OCI-LY7 (cell line): ENCODE data around the gene OR2V1. TPM values are rescaled to one million over a fixed set of nuclear protein-coding genes. Genes with fewer than 3 reads are reported as not detected.
"Not testable (repeated sequence)": the region's sequence is repeated elsewhere in the genome, so short reads cannot be mapped to it uniquely, and the experiment has no call there.

Experiments used
- BruUV-seq: library from RNA; stranded (reverse); fragments of 400-500 nt; replicated peaks from 2 replicates; lab custom pipeline; 2021; lab: Mats Ljungman, UMichigan
- CTCF ChIA-PET: fragments of 300-600 bp; sonication (Branson Sonifier 250); formaldehyde crosslinking; loops from one replicate; lab custom pipeline; 2022; ENCODE audit warnings: antibody characterized with exemption; ENCODE audit not compliant: unreplicated experiment; lab: Charles Lee
- POLR2A ChIA-PET: fragments of 300-600 bp; sonication (Branson Sonifier 250); formaldehyde crosslinking; loops from one replicate; lab custom pipeline; 2022; ENCODE audit warnings: antibody characterized with exemption; lab: Charles Lee
- DNase-seq: peaks from one replicate; pipeline ENCODE4 v3.0.0-alpha.2; 2015; ENCODE audit warnings: low spot score
- H2AFZ ChIP-seq: fragments of 200-600 bp; sonication (generic), shearing (Covaris generic); 2 replicates; pipeline ENCODE4 v1.6.1; 2014; ENCODE audit warnings: mild to moderate bottlenecking, antibody characterized with exemption, low read length, moderate library complexity
- H3K27ac ChIP-seq: fragments of 200-600 bp; sonication (generic); 2 replicates; pipeline ENCODE4 v1.5.1; 2014; ENCODE audit warnings: mixed run types, low read depth, mild to moderate bottlenecking, moderate library complexity, low read length, inconsistent platforms; ENCODE audit not compliant: poor library complexity, severe bottlenecking
- H3K36me3 ChIP-seq: fragments of 200-600 bp; sonication (generic); 2 replicates; pipeline ENCODE4 v1.6.1; 2014; ENCODE audit warnings: mild to moderate bottlenecking, antibody characterized with exemption, low read length, moderate library complexity, mixed read lengths; ENCODE audit not compliant: insufficient read depth
- H3K4me1 ChIP-seq: fragments of 200-600 bp; sonication (generic); 2 replicates; pipeline ENCODE4 v1.5.1; 2014; ENCODE audit warnings: mild to moderate bottlenecking, low read length; ENCODE audit not compliant: insufficient read depth, poor library complexity, severe bottlenecking
- H3K4me2 ChIP-seq: fragments of 200-600 bp; sonication (generic); 2 replicates; pipeline ENCODE4 v1.6.1; 2014; ENCODE audit warnings: mild to moderate bottlenecking, low read length
- H3K4me3 ChIP-seq: fragments of 200-600 bp; sonication (generic); 2 replicates; pipeline ENCODE4 v1.5.1; 2014; ENCODE audit warnings: mild to moderate bottlenecking, low read depth, low read length; ENCODE audit not compliant: poor library complexity, severe bottlenecking
- H3K79me2 ChIP-seq: fragments of 200-600 bp; sonication (generic); 2 replicates; pipeline ENCODE4 v1.6.1; 2016; ENCODE audit warnings: low read depth, mild to moderate bottlenecking, low read length, moderate library complexity, mixed read lengths; ENCODE audit not compliant: insufficient read depth
- H3K9me2 ChIP-seq: fragments of 200-600 bp; sonication (generic); 2 replicates; pipeline ENCODE4 v1.6.1; 2016; ENCODE audit warnings: mild to moderate bottlenecking, low read length, mixed read lengths; ENCODE audit not compliant: insufficient read depth
- H3K9me3 ChIP-seq: fragments of 200-600 bp; sonication (generic); 2 replicates; pipeline ENCODE4 v1.6.1; 2014; ENCODE audit warnings: mild to moderate bottlenecking, mixed run types, low read length, mixed read lengths
- H4K20me1 ChIP-seq: fragments of 200-600 bp; sonication (generic); 2 replicates; pipeline ENCODE4 v1.6.1; 2014; ENCODE audit warnings: mild to moderate bottlenecking, antibody characterized with exemption, low read length, moderate library complexity, mixed read lengths; ENCODE audit not compliant: insufficient read depth
- CTCF ChIP-seq: fragments of 200-600 bp; sonication (generic); conservative IDR thresholded peaks from 2 replicates; pipeline ENCODE4 v1.5.1; 2014; ENCODE audit warnings: mild to moderate bottlenecking, antibody characterized with exemption, low read length, moderate library complexity, mixed read lengths
- EZH2phosphoT487 ChIP-seq: fragments of 200-600 bp; sonication (generic); IDR thresholded peaks from 2 replicates; pipeline ENCODE4 v1.6.1; 2018; ENCODE audit warnings: low read depth, borderline replicate concordance, mild to moderate bottlenecking, mixed run types, antibody characterized with exemption, low read length, moderate library complexity, mixed read lengths
- intact Hi-C: fragments of 100-400 bp; cut with micrococcal nuclease; formaldehyde crosslinking; loops from one replicate; pipeline ENCODE4 v1.10.0; 2022; ENCODE audit not compliant: unreplicated experiment
- total RNA-seq, 2 experiments: library from RNA; depleted of rRNA in 1 of 2; stranded (reverse); fragments of >200 nt in 1 of 2; shearing (Covaris generic) in 1 of 2; gene quantifications; 2 replicates each; pipeline ENCODE4 v1.2.3, GENCODE V29; 2014 to 2022

OR2V1 gene
- total RNA-seq, 2 experiments from 2014 or later, result not detected

- no peak overlapping the region for H2AFZ ChIP-seq
- no peaks in the 10 kb centered on the region for H3K4me1 ChIP-seq
- CTCF ChIA-PET, result no interaction called here
These were observed 16.6 kb downstream of the OR2V1 start for GRCh38 chr5:181114284-181114843.

GRCh38 chr5:181113572-181113971, 17.4 kb downstream of the OR2V1 start:
- DNase-seq, H3K4me1 ChIP-seq, H3K79me2 ChIP-seq, intact Hi-C loops, H3K36me3 ChIP-seq, H3K4me2 ChIP-seq, H3K9me3 ChIP-seq, H3K9me2 ChIP-seq, H4K20me1 ChIP-seq, POLR2A ChIA-PET, H3K27ac ChIP-seq, H2AFZ ChIP-seq, H3K4me3 ChIP-seq, BruUV-seq, CTCF ChIA-PET: not testable (repeated sequence)

More at GRCh38 chr5:181114284-181114843, 16.6 kb downstream of the OR2V1 start:
- no peak for DNase-seq
- BruUV-seq, result no TSS peak
- Histone ChIP-seq H3K4me2 (no peak overlapping the region), H3K4me3 (no peak overlapping the region), H3K9me2 (no peaks in the 10 kb centered on the region), H4K20me1 (no peaks in the 10 kb centered on the region), H3K79me2 (no peaks in the 10 kb centered on the region), H3K27ac (no peak overlapping the region), H3K9me3 (no peaks in the 10 kb centered on the region), H3K36me3 (no peaks in the 10 kb centered on the region)
- intact Hi-C loops, result no loop called here
- TF ChIP-seq EZH2phosphoT487 (no peak), CTCF (no peak)
- POLR2A ChIA-PET, result no interaction called here

- ChIA-PET CTCF (no interaction called here), POLR2A (no interaction called here)
- H3K4me2 ChIP-seq, result no peak overlapping the region
These were observed 18.5 kb downstream of the OR2V1 start for GRCh38 chr5:181112476-181112875.

More at GRCh38 chr5:181112476-181112875, 18.5 kb downstream of the OR2V1 start:
- Histone ChIP-seq H3K4me3 (no peak overlapping the region), H3K9me3 (no peaks in the 10 kb centered on the region), H4K20me1 (no peaks in the 10 kb centered on the region), H3K9me2 (no peaks in the 10 kb centered on the region), H3K79me2 (no peaks in the 10 kb centered on the region), H3K27ac (no peak overlapping the region), H2AFZ (no peak overlapping the region), H3K4me1 (no peaks in the 10 kb centered on the region), H3K36me3 (no peaks in the 10 kb centered on the region)
- TF ChIP-seq CTCF (no peak), EZH2phosphoT487 (no peak)
- no TSS peak for BruUV-seq
- no peak for DNase-seq
- intact Hi-C loops, result no loop called here
